NCI-H1436 (cell line): ENCODE data around the gene SH3RF2.
"Not testable (repeated sequence)": the region's sequence is repeated elsewhere in the genome, so short reads cannot be mapped to it uniquely, and the experiment has no call there.

Source experiments
- DNase-seq: peaks from one replicate; lab custom pipeline; 2025; lab: John Stamatoyannopoulos, UW

The SH3RF2 gene

DNA sequence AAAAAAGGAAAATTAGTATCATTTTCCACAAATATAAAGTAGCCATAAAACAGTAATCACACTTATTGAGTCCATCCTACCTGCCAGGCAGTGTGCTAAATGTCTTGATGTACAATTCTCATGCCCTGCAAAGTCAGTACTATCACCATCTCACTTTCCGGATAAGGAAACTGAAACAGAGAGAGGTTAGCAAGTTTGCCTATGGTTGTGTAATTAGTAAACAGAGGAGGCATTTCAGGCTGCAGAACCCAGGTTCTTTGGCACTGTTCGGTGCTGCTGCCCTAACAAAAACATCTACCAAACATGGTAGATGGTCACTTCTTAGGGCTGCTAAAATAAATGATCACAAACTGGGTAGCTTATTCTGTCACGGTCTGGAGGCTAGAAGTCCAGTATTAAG lies 146.4 kb downstream of the SH3RF2 start:
- no peak for DNase-seq

DNA sequence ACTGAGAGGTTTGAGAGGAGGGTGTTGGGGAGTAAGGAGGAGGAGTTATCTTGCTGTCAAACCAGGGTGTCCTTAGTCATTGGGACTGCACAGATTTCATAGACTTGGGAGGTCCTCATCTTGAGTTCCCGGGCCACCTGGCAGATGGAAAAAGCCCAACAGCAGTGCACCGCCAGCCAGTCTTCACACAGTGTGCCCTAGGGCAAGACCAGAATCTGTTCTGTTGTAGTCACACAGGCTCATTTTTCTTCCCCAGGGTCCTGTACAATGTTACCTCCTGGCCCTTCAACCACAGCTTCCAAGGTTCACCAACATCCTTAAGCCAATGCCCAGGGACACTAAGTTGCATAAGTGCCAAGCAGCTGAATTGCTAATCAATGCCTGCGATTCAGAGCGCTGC lies 148.0 kb downstream of the SH3RF2 start:
- DNase-seq = no peak

DNA sequence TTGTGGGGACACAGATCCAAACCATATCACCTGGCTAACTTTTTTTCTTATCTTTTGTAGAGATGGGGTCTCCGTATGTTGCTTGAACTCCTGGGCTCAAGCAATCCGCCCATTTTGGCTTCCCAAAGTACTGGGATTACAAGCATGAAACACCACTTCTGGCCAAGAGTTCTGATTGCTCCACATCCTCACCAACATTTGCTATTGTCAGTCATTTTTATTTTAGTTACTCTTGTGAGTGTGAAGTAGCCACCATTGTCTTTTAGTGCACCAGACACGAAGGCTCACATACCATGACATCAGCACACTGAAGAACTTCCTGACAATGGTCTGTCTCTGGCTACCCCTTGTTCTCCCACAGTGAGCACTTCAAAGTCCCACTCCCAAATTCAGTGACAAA lies 151.7 kb downstream of the SH3RF2 start:
- DNase-seq = no peak

DNA sequence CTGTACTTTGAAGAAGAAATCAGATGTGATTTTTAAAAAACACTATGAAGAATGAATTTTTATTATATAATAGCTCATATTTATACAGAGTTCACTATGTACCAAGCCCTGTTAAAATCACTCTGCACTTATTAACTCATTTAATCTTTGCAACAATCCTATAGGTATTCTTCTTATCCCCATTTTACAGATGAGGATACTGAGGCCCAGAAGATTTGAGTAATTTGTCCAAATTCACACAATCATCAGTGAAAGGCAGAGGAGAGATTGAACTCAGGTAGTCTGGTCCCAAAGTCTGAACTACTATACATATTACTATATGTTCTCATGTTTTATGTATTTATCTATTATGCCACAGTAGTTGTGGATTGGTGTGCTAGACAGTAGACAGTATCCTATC lies 152.9 kb downstream of the SH3RF2 start:
- no peak for DNase-seq

DNA sequence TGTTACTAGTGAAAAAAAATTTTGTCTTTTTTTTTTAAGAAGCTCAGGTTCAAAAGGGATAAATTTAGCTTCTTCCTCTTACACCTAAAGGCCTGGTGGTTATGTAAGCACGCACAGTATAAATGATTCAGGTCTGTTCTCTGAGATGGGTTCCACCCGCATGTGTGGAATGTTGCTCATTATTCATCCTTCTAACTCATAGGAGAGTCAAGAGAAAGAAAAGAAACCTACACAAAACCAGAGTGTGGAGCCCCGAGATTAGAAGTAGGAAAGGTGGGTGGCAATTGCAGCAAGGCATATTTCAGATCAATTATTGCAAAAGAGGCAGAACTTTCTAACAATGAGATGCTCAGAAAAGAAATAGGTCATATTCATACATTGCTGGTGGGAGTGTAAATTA lies 155.5 kb downstream of the SH3RF2 start:
- no peak for DNase-seq

DNA sequence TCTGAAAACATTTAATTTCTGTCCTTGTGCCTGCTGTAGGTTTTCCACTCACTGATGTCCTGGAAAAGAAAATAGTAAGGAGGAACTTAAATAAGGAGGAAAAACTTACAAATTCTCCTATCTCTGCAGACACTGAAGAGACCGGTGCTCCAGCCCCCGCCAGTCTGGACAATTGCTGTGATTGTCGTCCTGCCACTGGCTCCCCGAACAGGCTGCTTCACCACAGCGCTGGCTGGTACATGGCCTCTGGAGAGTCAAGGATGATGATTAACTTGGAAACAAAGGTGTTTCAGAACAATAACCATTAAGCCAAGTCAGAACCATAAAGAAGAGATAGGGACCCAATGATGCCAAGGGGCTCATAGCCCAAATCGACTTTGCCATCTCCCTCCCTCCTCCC lies 161.7 kb downstream of the SH3RF2 start:
- no peak for DNase-seq

DNA sequence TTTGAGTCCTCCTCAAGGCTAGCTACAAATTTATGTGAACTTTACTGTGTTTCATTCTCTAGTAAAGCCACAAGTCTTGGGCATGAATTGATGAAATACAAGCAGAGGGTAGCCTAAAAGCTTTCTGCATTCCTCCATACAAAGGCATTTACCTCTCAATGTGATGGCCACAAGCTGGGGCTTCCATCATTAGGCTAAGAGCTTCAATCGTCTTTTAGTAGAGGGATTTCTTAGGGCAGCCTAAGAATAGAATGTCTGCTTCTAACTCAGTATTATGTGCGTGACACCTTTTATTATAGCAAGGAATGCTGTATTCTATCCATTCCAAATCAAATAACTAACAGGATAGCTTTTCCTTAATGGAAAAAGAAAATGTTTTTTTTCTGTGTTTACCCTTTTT lies 165.3 kb downstream of the SH3RF2 start:
- no peak for DNase-seq

DNA sequence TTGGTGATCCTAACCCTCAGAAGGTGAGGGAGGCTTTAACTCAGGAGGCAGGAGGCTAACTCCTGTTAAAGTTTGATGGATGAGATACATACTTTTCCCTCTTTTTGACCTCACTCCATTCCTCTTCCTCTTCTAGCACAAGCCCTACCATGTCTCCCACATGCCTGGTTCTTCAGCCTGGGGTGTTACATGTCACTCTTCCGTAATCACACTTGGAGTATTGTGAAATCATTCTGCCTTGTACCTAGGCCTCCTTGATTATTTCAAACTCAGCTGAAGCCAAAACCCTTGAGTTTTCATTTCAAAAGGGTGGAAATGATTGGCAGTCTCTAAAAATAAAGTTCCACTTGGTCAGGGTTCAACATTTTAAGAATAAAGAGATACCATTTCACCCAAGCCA lies 167.2 kb downstream of the SH3RF2 start:
- no peak for DNase-seq

DNA sequence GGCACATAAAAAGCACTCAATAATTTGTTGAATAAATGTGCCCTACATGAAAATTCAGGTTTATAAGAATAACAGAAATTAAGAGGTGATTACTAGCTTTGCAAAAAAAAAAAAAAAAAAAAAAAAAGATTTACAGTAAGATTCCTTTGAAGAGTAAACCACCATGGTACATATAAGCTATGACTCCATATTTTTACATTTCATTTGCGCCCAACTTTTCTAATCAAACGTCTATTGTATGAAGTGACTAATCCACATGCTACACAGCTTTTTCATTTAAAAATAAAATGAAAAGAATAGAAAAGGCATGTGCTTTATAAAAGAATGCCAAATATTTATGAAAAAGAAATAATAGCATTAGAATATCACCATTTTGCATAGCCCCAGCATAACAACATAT lies 169.1 kb downstream of the SH3RF2 start, which contains the start of gene PLAC8L1:
Gene PLAC8L1 (minus strand): TSS at position 101 of the 400 bp plus-strand sequence. CDS start 1,266 bp downstream, outside the sequence.
- no peak for DNase-seq

DNA sequence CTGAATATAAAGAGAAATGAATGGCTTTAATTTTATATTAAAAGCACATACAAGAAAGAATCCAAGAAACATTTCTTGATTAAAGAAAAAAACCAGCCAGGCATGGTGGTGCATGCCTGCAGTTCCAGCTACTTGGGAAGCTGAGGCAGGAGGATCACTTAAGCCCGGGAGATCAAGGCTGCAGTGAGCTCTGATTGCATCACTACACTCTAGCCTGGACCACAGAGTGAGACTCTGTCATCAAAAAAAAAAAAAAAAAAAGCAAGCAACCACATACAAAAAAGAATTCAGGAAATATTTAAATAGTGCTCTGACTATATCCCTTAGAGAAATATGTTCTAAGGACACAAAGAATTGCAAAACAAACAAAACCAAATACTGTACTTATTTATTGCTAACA lies 171.5 kb downstream of the SH3RF2 start:
- DNase-seq = no peak

DNA sequence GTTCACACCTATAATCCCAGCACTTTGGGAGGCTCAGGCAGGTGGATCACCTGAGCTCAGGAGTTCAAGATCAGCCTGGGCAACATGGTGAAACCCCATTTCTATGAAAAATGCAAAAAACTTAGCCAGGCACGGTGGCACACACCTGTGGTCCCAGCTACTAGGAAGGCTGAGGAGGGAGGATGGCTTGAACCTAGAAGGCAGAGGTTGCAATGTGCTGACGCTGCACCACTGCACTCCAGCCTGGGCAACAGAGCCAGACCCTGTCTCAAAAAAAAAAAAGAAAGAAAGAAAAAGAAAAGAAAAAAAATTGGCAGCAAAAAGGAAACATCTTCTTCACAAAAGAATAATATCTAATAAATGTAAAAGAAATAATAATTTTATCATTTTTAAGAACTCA lies 172.5 kb downstream of the SH3RF2 start:
- not testable (repeated sequence) for DNase-seq

DNA sequence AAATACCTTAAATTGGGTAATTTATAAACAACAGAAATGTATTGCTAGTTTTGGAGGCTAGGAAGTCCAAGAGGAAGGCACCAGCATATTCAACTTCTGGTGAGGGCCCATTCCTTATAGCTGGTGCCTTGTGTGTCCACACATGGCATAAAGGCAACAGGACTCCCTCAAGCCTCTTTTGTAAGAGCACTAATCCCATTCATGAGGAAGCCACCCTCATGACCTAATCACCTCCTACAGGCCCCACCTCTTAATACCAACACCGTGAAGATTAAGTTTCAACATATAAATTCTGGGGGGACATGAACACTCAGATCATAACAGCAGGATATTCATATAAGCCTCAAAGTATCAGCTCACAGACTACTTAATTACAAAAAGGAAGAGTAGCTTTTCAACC lies 173.0 kb downstream of the SH3RF2 start:
- DNase-seq = no peak

DNA sequence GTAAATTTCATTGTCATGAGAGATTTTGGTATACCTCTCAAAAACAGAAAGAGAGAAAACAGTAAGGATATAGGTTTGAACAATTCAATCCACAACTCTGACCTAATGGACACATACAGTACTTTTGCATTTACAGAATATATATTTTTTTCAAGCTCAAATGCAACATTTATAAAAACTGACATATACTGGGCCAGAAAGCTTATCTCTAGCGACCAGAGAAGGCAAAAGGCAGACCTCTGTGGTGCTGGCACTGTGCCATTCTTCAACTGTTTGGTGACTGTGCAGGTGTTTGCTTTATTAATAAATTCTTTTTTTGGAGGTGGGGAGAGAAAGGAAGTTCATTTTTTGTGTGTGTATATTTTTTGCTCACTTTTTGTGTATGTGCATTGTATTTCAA lies 175.0 kb downstream of the SH3RF2 start:
- DNase-seq = no peak

DNA sequence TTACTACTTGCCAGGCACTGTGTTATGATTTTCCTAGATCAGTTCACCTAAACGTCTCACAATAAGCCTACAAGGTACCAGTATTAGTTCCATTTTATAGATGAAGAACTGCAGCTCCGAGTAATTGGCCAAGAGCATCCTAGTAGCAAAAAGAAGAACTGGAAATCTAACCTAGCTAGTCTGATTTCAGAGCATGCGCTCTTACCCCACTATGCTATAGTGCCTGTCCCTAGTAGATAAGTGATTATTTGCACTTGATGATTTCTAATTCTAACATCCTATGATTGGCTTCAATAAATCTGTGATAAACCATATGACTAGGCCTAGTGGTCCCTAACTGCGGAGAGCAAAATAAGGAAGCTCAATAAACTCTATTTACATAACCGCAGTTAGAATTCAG lies 176.1 kb downstream of the SH3RF2 start:
- no peak for DNase-seq
